HepG2 (cell line): ENCODE data around the gene LCE3E. TPM values are rescaled to one million over a fixed set of nuclear protein-coding genes. Genes with fewer than 3 reads are reported as not detected.

Source experiments
- ATAC-seq: fragments of 200-7000 bp; cut with Tn5 transposase; 3 replicates; pipeline ENCODE4 v1.9.1; 2020; ENCODE audit warnings: mild to moderate bottlenecking, moderate library complexity
- BruUV-seq: library from RNA; stranded (reverse); fragments of 400-500 nt; replicated peaks from 2 replicates; lab custom pipeline; 2021; lab: Mats Ljungman, UMichigan
- CTCF ChIA-PET: fragments of 300-600 bp; formaldehyde crosslinking; extraction: SDS; loops from one replicate; lab custom pipeline; 2021; ENCODE audit warnings: low total read pairs, inconsistent platforms, low intra/inter-chr PET ratio; lab: Yijun Ruan, JAX
- POLR2A ChIA-PET: fragments of 350-600 bp; sonication (Branson Sonifier 250); formaldehyde crosslinking; loops from one replicate; lab custom pipeline; 2020; ENCODE audit warnings: antibody characterized with exemption, inconsistent platforms; lab: Yijun Ruan, JAX
- DNase-seq: peaks from one replicate; pipeline ENCODE4 v3.0.0-alpha.2; 2015; ENCODE audit warnings: low spot score
- FAIRE-seq: peaks from 3 replicates; lab custom pipeline; 2011; peaks lifted over from hg19 to GRCh38; lab: Jason Lieb, UNC
- H2AFZ ChIP-seq: one replicate; pipeline ENCODE4 v1.6.1; 2011; ENCODE audit warnings: low read length, inconsistent platforms
- H3K27ac ChIP-seq: fragments of 300-600 bp; 3 replicates; pipeline ENCODE4 v1.8.0; 2011; ENCODE audit warnings: mixed run types, mild to moderate bottlenecking, mixed read lengths, low read length, inconsistent platforms; ENCODE audit not compliant: insufficient read depth; ENCODE audit errors: extremely low read length
- H3K27me3 ChIP-seq, 2 experiments: fragments of 200-600 bp in 1 of 2; 2 replicates in 1 of 2; 3 replicates in 1 of 2; pipeline versions ENCODE4 v1.6.0 to v1.8.0; 2011; ENCODE audit warnings: low read length in 2 of 2, mild to moderate bottlenecking in 2 of 2, moderate library complexity in 2 of 2, inconsistent platforms in 1 of 2; ENCODE audit not compliant: insufficient read depth in 2 of 2, control insufficient read depth in 1 of 2
- H3K36me3 ChIP-seq, 2 experiments: fragments of 200-600 bp in 1 of 2; replicated peaks in 1 of 2; 2 replicates in 1 of 2; 3 replicates in 1 of 2; pipeline versions ENCODE4 v1.5.1 to v1.8.0; 2011; ENCODE audit warnings: low read length in 2 of 2, inconsistent platforms in 1 of 2; ENCODE audit not compliant: insufficient read depth in 2 of 2, control insufficient read depth in 1 of 2
- H3K4me1 ChIP-seq: 2 replicates; pipeline ENCODE4 v1.5.1; 2012; ENCODE audit warnings: low read length, inconsistent platforms; ENCODE audit not compliant: insufficient read depth
- H3K4me2 ChIP-seq: 2 replicates; pipeline ENCODE4 v1.6.0; 2011; ENCODE audit warnings: low read depth, low read length, inconsistent platforms
- H3K4me3 ChIP-seq, 3 experiments: fragments of 200-600 bp in 1 of 3; sonication (generic), shearing (Covaris generic) in 1 of 3; replicated peaks in 1 of 3; 2 replicates each; pipeline ENCODE4 v1.5.1; 2011 to 2016; ENCODE audit warnings: low read length in 3 of 3, inconsistent platforms in 2 of 3, low read depth in 2 of 3, mild to moderate bottlenecking in 2 of 3, control low read depth in 1 of 3, mixed read lengths in 1 of 3; ENCODE audit not compliant: insufficient read depth in 1 of 3
- H3K79me2 ChIP-seq: one replicate; pipeline ENCODE4 v1.6.1; 2011; ENCODE audit warnings: low read length, inconsistent platforms; ENCODE audit not compliant: insufficient read depth
- H3K9ac ChIP-seq: 2 replicates; pipeline ENCODE4 v1.6.0; 2011; ENCODE audit warnings: mild to moderate bottlenecking, low read depth, low read length, inconsistent platforms; ENCODE audit not compliant: insufficient read depth
- H3K9me3 ChIP-seq: 2 replicates; pipeline ENCODE4 v1.5.1; 2012; ENCODE audit warnings: mild to moderate bottlenecking, low read length
- H4K20me1 ChIP-seq: 2 replicates; pipeline ENCODE4 v1.6.0; 2011; ENCODE audit warnings: inconsistent platforms, mild to moderate bottlenecking, low read length, moderate library complexity; ENCODE audit not compliant: insufficient read depth
- ZNF180 ChIP-seq: sonication (generic); formaldehyde crosslinking; IDR thresholded peaks from 2 replicates; pipeline ENCODE4 v1.4.0; 2020; ENCODE audit warnings: low read depth, missing genetic modification reagents, borderline replicate concordance
- ZNF563 ChIP-seq: sonication (generic); formaldehyde crosslinking; IDR thresholded peaks from 2 replicates; pipeline ENCODE4 v1.8.0; 2022; ENCODE audit warnings: mild to moderate bottlenecking, moderate library complexity, missing genetic modification reagents
- WGBS: methylation state at CpG from one replicate; pipeline ENCODE4 v1.1.6; 2017; ENCODE audit warnings: low lambda C conversion rate; 5-methylcytosine and 5-hydroxymethylcytosine counted together
- in situ Hi-C: cut with HindIII; loops from 2 replicates; pipeline ENCODE4 v1.10.0; 2017; ENCODE audit warnings: low pct_unique_long_range_greater_than_20kb; ENCODE audit not compliant: extremely low pct_ligation_motif_present
- intact Hi-C: fragments of 100-400 bp; cut with micrococcal nuclease; formaldehyde crosslinking; loops from one replicate; pipeline ENCODE4 v1.10.0; 2022; ENCODE audit not compliant: unreplicated experiment
- polyA plus RNA-seq, 8 experiments: library from polyadenylated mRNA; depleted of rRNA in 3 of 8; stranded (reverse) in 7 of 8; unstranded in 1 of 8; fragments of >200 nt; fragmentation: Illumina TruSeq in 4 of 8; extraction: Trizol in 4 of 8; gene quantifications; 2 replicates each; pipeline versions ENCODE4 v1.2.1 to v1.2.3, GENCODE V29; 2011 to 2016; ENCODE audit warnings: low read depth in 4 of 8, missing spikeins in 1 of 8, mixed read lengths in 1 of 8; ENCODE audit not compliant: insufficient read depth in 1 of 8
- total RNA-seq, 5 experiments: library from RNA; depleted of rRNA; stranded (reverse); fragments of >200 nt; fragmentation: Illumina TruSeq; extraction: Trizol; gene quantifications; 2 replicates each; pipeline ENCODE4 v1.2.3, GENCODE V29; 2016; ENCODE audit warnings: low read depth in 1 of 5
- TF ChIP-seq, protein P1 (sequence below): sonication (generic); formaldehyde crosslinking; IDR thresholded peaks from 2 replicates; pipeline ENCODE4; 2020; ENCODE audit warnings: missing genetic modification reagents, mild to moderate bottlenecking, borderline replicate concordance
- TF ChIP-seq, protein P2 (sequence below): sonication (generic); formaldehyde crosslinking; IDR thresholded peaks from 2 replicates; pipeline ENCODE4 v1.8.1; 2023; ENCODE audit warnings: mild to moderate bottlenecking, inconsistent platforms, moderate library complexity, missing genetic modification reagents, borderline replicate concordance
- TF ChIP-seq, protein P3 (sequence below): sonication (generic); formaldehyde crosslinking; IDR thresholded peaks from 2 replicates; pipeline ENCODE4 v1.5.0; 2020; ENCODE audit warnings: missing genetic modification reagents, mild to moderate bottlenecking, borderline replicate concordance

Gene LCE3E
- total and polyA plus RNA-seq, 2 of the 13 experiments (the other 11 are each of a cell fraction or from before 2014, with no cell fraction given), result not detected

DNA sequence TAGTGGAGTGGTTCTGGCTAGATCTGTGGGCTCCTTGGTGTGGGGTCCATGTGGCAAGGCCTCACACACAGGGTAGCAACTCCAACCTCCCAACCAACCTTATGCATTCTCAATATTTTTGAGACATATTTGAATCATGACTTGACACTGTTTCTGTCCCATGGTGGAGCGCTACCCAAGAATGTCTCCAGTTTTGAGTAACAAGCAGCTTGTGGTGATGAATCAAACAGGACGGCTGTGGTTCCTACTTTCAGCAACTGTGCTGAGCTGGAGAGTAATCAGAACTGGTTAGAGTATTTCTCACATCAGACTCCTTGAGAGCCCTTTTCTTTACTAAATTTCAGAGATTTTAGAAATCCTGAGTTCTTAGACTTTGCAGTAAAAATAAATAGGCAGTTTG, 10.6 kb upstream of the LCE3E start:
- Histone ChIP-seq H3K36me3 (no peaks in the 10 kb centered on the region), H3K9me3 (no peaks in the 10 kb centered on the region), H3K4me2 (no peak overlapping the region), H3K27ac (no peak overlapping the region), H3K79me2 (no peaks in the 10 kb centered on the region), H2AFZ (no peak overlapping the region), H3K4me3 (no peak overlapping the region), H3K27me3 (no peaks in the 10 kb centered on the region), H3K4me1 (no peaks in the 10 kb centered on the region), H3K9ac (no peak overlapping the region), H4K20me1 (no peaks in the 10 kb centered on the region)
- DNase-seq (no peak), ATAC-seq (no peak), FAIRE-seq (no peak)
- CTCF ChIA-PET, result no interaction called here
- BruUV-seq, result no TSS peak
- 0% methylated on average over 2 of the region's 2 CpGs for WGBS
- in situ Hi-C loops (no loop called here), intact Hi-C loops (no loop called here)
- TF ChIP-seq ZNF180 (CRISPR knock-in tag) (no peak), ZNF563 (CRISPR knock-in tag) (no peak)
- TF ChIP-seq, protein P1, sequence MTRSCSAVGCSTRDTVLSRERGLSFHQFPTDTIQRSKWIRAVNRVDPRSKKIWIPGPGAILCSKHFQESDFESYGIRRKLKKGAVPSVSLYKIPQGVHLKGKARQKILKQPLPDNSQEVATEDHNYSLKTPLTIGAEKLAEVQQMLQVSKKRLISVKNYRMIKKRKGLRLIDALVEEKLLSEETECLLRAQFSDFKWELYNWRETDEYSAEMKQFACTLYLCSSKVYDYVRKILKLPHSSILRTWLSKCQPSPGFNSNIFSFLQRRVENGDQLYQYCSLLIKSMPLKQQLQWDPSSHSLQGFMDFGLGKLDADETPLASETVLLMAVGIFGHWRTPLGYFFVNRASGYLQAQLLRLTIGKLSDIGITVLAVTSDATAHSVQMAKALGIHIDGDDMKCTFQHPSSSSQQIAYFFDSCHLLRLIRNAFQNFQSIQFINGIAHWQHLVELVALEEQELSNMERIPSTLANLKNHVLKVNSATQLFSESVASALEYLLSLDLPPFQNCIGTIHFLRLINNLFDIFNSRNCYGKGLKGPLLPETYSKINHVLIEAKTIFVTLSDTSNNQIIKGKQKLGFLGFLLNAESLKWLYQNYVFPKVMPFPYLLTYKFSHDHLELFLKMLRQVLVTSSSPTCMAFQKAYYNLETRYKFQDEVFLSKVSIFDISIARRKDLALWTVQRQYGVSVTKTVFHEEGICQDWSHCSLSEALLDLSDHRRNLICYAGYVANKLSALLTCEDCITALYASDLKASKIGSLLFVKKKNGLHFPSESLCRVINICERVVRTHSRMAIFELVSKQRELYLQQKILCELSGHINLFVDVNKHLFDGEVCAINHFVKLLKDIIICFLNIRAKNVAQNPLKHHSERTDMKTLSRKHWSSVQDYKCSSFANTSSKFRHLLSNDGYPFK, result no peak
- TF ChIP-seq, protein P2, sequence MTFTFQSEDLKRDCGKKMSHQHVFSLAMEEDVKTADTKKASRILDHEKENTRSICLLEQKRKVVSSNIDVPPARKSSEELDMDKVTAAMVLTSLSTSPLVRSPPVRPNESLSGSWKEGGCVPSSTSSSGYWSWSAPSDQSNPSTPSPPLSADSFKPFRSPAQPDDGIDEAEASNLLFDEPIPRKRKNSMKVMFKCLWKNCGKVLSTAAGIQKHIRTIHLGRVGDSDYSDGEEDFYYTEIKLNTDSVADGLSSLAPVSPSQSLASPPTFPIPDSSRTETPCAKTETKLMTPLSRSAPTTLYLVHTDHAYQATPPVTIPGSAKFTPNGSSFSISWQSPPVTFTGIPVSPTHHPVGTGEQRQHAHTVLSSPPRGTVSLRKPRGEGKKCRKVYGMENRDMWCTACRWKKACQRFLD (CRISPR knock-in tag), result no peak
- TF ChIP-seq, protein P3, sequence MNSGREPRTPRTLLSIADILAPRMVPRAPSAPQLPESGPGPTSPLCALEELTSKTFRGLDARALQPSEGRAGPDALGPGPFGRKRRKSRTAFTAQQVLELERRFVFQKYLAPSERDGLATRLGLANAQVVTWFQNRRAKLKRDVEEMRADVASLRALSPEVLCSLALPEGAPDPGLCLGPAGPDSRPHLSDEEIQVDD, result no peak
- POLR2A ChIA-PET, result no interaction called here
